K562 (cell line): ENCODE measurements around the gene PRSS12.

Experiments used
- CHD2 ChIP-seq: IDR thresholded peaks from 2 replicates; pipeline ENCODE4 v1.6.1; 2011; ENCODE audit warnings: low read depth, low read length
- CTCF ChIP-seq, 3 experiments: IDR thresholded peaks in 2 of 3; conservative IDR thresholded peaks in 1 of 3; 2 replicates each; pipeline ENCODE4 v1.5.1; 2011 to 2012; ENCODE audit warnings: low read length in 3 of 3, mild to moderate bottlenecking in 3 of 3, control low read depth in 2 of 3, improper control_type of control experiment in 1 of 3, inconsistent platforms in 1 of 3, low read depth in 1 of 3, mixed read lengths in 1 of 3, moderate library complexity in 1 of 3; ENCODE audit not compliant: insufficient read depth in 2 of 3
- GATA2 ChIP-seq: sonication (generic); formaldehyde crosslinking; IDR thresholded peaks from 2 replicates; pipeline ENCODE4 v1.4.0; 2020; ENCODE audit warnings: mild to moderate bottlenecking, missing genetic modification reagents
- HOXB6 ChIP-seq: fragments of 250-450 bp; sonication (Bioruptor Pico); IDR thresholded peaks from 2 replicates; pipeline ENCODE4 v1.5.1; 2022; ENCODE audit warnings: mild to moderate bottlenecking, borderline replicate concordance
- ILF3 ChIP-seq: fragments of 450-650 bp; IDR thresholded peaks from 2 replicates; pipeline ENCODE4 v1.6.1; 2018; ENCODE audit warnings: antibody characterized with exemption, mild to moderate bottlenecking, moderate library complexity, borderline replicate concordance
- MYC ChIP-seq, 2 experiments: fragments of 250-450 bp in 1 of 2; sonication (Bioruptor Pico) in 1 of 2; IDR thresholded peaks; 2 replicates each; pipeline versions ENCODE4 v1.5.1 to v1.6.1; 2012 to 2021; ENCODE audit warnings: low read depth in 2 of 2, borderline replicate concordance in 1 of 2, improper control_type of control experiment in 1 of 2, low read length in 1 of 2, mild to moderate bottlenecking in 1 of 2, moderate library complexity in 1 of 2
- POLR2A ChIP-seq: fragments of 450-650 bp; conservative IDR thresholded peaks from 2 replicates; pipeline ENCODE4 v1.6.1; 2016
- POLR2H ChIP-seq: IDR thresholded peaks from 2 replicates; pipeline ENCODE4 v1.6.1; 2016; ENCODE audit warnings: missing genetic modification characterization, low read depth, mild to moderate bottlenecking, control low read depth, missing compliant biosample characterization, moderate library complexity
- SIN3A ChIP-seq, 2 experiments: fragments of 150-350 bp in 1 of 2; IDR thresholded peaks; 2 replicates each; pipeline ENCODE4 v1.6.1; 2011 to 2016; ENCODE audit warnings: borderline replicate concordance in 2 of 2, low read depth in 2 of 2, low read length in 2 of 2, mild to moderate bottlenecking in 2 of 2, moderate library complexity in 2 of 2; ENCODE audit not compliant: control insufficient read depth in 1 of 2
- TFE3 ChIP-seq: fragments of 450-650 bp; formaldehyde crosslinking; IDR thresholded peaks from 2 replicates; pipeline ENCODE4 v1.4.0; 2020; ENCODE audit warnings: mild to moderate bottlenecking, mixed read lengths
- THAP12 ChIP-seq: fragments of 250-450 bp; sonication (Bioruptor Pico); IDR thresholded peaks from 2 replicates; pipeline ENCODE4 v1.9.0; 2021; ENCODE audit warnings: mild to moderate bottlenecking, inconsistent platforms
- ZNF3 ChIP-seq: fragments of 250-450 bp; sonication (Bioruptor Pico); IDR thresholded peaks from 2 replicates; pipeline ENCODE4 v1.5.0; 2021; ENCODE audit warnings: mild to moderate bottlenecking, moderate library complexity
- TF ChIP-seq, protein P1 (sequence below): sonication (generic); formaldehyde crosslinking; IDR thresholded peaks from 2 replicates; pipeline ENCODE4 v1.9.0; 2022; ENCODE audit warnings: mild to moderate bottlenecking, missing genetic modification reagents
- TF ChIP-seq, protein P2 (sequence below): fragments of 450-650 bp; formaldehyde crosslinking; IDR thresholded peaks from 2 replicates; pipeline ENCODE4 v1.4.0; 2022; ENCODE audit warnings: missing genetic modification characterization

DNA sequence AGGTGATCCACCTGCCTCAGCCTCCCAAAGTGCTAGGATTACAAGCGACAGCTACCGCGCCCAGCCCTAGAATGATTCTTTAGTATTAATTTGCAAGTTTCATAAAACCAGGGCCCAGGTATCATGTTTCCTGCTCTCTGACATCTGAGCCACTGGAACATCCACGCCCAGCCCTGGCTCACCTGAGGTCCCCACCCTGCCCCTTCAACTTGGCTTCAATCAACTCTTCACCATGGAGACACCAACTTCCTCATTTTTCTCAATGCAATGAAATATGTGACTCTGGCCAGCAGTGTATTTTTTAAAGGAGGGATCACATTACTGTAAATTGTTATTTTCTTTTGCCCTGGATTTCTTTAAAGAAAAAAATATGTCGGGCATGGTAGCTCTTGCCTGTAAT, 3.9 kb downstream of the PRSS12 start:
- TF ChIP-seq POLR2H (tag) (no peak), CHD2 (no peak), TFE3 (CRISPR knock-in tag) (no peak), ILF3 (no peak), MYC (IDR thresholded peaks at IDR 0.05; ENCODE audit: low read depth, low read length) (no peak), MYC (CRISPR knock-in tag; IDR thresholded peaks at IDR 0.05; ENCODE audit: borderline replicate concordance, low read depth) (no peak), THAP12 (no peak), POLR2A (no peak), CTCF (IDR thresholded peaks at IDR 0.05 in 2 of 3, conservative IDR thresholded peaks at IDR 0.05 in 1 of 3; ENCODE audit: insufficient read depth in 2 of 3, low read depth in 1 of 3, low read length in 3 of 3) (no peak), ZNF3 (no peak), SIN3A (IDR thresholded peaks at IDR 0.05; ENCODE audit: borderline replicate concordance in 2 of 2, control insufficient read depth in 1 of 2, low read depth in 2 of 2, low read length in 2 of 2) (no peak), HOXB6 (CRISPR knock-in tag) (no peak), GATA2 (CRISPR knock-in tag) (no peak)
- TF ChIP-seq, protein P1, sequence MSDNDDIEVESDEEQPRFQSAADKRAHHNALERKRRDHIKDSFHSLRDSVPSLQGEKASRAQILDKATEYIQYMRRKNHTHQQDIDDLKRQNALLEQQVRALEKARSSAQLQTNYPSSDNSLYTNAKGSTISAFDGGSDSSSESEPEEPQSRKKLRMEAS (CRISPR knock-in tag) = no peak
- TF ChIP-seq, protein P2, sequence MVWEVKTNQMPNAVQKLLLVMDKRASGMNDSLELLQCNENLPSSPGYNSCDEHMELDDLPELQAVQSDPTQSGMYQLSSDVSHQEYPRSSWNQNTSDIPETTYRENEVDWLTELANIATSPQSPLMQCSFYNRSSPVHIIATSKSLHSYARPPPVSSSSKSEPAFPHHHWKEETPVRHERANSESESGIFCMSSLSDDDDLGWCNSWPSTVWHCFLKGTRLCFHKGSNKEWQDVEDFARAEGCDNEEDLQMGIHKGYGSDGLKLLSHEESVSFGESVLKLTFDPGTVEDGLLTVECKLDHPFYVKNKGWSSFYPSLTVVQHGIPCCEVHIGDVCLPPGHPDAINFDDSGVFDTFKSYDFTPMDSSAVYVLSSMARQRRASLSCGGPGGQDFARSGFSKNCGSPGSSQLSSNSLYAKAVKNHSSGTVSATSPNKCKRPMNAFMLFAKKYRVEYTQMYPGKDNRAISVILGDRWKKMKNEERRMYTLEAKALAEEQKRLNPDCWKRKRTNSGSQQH = no peak
